Neural progenitor cell (in vitro differentiated cells): ENCODE measurements around the gene PRL.

ENCODE experiments used
- CTCF ChIP-seq: fragments of 200-600 bp; sonication (generic); IDR thresholded peaks from 2 replicates; pipeline ENCODE4 v1.5.1; 2017; ENCODE audit warnings: antibody characterized with exemption, mild to moderate bottlenecking
- EZH2 ChIP-seq: fragments of 200-600 bp; sonication (generic); IDR thresholded peaks from 2 replicates; pipeline ENCODE4 v1.6.1; 2017; ENCODE audit warnings: antibody characterized with exemption, mild to moderate bottlenecking, moderate library complexity

- TF ChIP-seq CTCF (no peak), EZH2 (no peak)
Observed at GRCh38 chr6:22318404-22318803, 21.6 kb upstream of the PRL start.
